Measurements from ENCODE around the gene CDS1. TPM values are rescaled to one million over a fixed set of nuclear protein-coding genes. Genes with fewer than 3 reads are reported as not detected.
A peak's percentile ranks its signal among the peaks of the same experiment; 100 is the strongest.
"Not testable (repeated sequence)": the region's sequence is repeated elsewhere in the genome, so short reads cannot be mapped to it uniquely, and the experiment has no call there.

Gene CDS1
- 0.65 TPM for total RNA-seq

DNA sequence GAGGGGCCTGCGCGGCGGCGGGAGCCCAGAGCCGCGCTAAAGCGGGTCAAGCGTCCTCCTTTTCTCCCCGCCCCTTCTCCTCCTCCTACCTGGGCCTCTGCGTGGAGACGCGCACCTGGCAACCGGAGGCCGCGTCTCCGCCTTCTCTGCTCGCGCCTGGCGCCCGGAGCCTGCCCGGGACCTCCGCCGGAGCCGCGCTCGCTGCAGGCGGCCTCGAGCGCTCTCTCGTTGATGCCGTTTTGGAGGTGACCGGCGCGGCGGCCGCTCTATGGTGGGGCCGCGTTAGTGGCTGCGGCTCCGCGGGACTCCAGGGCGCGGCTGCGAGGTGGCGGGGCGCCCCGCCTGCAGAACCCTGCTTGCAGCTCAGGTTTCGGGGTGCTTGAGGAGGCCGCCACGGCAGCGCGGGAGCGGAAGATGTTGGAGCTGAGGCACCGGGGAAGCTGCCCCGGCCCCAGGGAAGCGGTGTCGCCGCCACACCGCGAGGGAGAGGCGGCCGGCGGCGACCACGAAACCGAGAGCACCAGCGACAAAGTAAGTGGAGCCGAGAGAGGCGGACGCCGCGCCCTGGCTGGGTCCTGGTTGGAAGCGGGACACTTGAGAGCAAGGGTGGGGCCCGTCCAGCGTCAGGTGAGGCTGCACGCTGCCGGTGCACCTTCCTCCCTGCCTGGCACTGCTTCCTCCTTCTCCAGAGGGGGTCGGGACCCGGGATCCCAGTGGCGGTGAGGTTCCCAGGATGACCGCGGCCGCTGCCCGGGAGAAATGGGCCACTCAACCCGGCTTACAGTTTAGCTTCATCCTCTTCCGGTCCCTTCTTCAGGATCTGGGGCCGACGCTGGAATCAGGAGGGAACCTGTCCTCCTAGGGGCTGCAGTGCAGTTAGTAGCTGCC, at the start of gene CDS1:
TSS of gene CDS1 (plus strand) at position 140 of the 888 bp plus-strand sequence. CDS start at position 415, 275 bp downstream.
- DNase-seq (ENCODE audit: low spot score) = peak; percentile 45
- ATAC-seq = peak; percentile 79

DNA sequence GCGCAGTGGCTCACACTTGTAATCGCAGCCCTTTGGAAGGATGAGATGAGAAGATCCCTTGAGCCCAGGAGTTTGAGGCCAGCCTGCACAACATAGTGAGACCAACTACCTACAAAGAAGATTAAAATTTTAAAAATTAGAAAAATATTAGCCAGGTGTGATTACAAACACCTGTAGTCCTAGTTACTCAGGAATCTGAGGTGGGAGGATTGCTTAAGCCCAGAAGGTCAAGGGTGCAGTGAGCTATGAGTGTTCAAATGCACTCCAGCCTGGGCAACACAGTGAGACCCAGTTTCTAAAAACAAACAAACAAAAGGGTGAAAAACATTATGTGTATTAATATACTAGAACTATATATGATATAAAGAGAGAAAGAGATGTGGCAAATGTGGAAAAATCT, 47.0 kb upstream of the CDS1 start:
- ATAC-seq (no peak), DNase-seq (ENCODE audit: low spot score) (no peak)

DNA sequence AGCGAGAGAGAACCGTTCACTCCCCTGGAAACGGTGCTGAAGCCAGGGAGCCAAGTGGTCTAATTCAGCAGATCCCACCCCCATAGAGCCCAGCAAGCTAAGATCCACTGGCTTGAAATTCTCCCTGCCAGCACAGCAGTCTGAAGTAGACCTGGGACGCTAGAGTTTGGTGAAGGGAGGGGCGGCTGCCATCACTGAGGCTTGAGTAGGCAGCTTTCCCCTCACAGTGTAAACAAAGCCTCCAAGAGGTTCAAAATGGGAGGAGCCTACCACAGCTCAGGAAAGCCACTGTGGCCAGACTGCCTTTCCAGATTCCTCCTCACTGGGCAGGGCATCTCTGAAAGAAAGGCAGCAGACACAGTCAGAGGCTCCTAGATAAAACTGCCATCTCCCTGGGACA, 37.8 kb upstream of the CDS1 start:
- DNase-seq (ENCODE audit: low spot score) (no peak), ATAC-seq (no peak)

DNA sequence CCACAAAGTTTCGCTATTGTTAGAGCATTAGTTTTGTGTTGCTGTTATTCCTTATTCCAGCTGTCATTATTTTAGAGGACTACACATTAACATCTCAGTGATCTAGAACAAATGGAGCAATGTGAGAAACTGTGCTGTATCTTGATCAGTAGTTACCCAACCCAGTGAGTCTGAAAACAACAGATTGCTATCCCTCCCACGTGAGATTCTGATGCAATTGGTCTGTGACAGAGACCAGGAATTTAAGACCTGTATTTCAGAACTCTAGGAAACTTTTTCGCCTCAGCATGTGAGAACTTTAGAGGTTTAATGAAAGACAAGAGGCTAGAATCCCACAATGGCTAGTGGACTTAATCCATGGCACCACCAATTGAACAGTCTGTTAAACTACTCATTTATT, 35.7 kb upstream of the CDS1 start:
- ATAC-seq = no peak
- DNase-seq (ENCODE audit: low spot score) = no peak

DNA sequence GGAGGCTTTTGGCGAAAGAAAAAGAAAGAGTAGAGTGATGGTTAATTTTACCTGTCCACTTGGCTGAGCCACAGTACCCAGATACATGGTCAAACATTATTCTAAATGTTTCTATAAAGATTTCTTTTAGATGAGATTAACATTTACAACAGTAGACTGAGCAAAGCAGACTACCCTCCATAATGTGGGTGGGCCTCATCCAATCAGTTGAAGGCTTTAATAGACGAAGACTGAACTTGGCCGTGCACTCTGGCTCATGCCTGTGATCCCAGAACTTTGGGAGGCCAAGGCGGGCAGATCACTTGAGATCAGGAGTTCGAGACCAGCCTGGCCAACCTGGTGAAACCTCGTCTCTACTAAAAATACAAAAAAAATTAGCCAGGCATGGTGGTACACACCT, 33.7 kb upstream of the CDS1 start:
- not testable (repeated sequence) for ATAC-seq

DNA sequence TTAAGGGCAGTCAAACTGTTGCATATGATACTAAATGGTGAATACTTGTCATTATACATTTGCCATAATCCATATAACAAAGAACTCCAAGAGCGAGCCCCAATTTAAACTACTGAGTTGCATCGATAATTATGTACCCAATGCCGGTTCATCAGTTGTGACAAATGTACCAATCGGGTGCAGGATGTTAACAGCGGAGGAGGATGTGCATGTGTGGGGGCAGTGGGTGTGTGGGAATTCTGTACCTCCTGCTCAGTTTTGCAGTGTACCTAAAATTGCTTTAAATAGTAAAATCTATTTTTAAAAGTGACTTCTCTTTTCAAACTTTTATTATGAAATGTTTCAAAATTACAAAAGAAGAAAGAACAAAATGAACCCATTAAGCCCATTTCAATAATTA, 20.8 kb upstream of the CDS1 start:
- no peak for DNase-seq (ENCODE audit: low spot score)
- no peak for ATAC-seq

More for the DNA sequence above, 33.7 kb upstream of the CDS1 start:
- DNase-seq (ENCODE audit: low spot score) = not testable (repeated sequence)

DNA sequence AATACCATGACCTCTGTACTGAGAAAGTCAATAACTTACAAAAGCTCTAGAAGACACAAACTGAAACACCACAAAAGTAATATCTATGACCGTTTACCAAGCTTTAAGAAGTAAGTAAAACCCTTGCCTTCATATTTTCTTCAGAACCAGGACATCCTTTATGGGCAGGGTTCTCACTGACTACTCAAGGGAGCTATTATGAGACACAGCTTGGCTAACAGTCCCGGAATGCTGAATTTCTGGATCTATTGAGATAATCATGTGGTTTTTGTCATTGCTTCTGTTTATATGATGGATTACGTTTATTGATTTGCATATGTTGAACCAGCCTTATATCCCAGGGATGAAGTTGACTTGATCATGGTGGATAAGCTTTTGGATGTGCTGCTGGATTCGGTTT, 19.9 kb upstream of the CDS1 start:
- ATAC-seq (no peak), DNase-seq (ENCODE audit: low spot score) (no peak)

DNA sequence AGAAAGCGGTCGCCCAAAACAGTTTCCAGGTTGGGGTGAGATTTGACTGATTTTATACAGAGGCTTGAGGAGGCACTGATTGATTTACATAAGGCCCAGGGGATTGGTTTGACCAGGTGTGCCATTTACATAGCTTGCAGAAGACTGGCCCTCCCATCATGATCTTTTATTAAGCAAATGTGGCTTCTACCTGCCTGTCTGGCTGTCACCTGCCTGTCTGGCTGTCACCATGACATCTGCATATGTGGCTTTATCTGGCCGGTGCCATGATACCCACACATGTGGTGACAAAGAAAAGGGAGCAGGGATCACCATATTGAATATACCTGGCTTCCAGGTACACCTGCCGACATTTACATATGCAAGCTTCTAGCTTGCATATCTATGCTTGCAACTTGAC, 17.0 kb upstream of the CDS1 start:
- DNase-seq (ENCODE audit: low spot score) (no peak), ATAC-seq (no peak)

DNA sequence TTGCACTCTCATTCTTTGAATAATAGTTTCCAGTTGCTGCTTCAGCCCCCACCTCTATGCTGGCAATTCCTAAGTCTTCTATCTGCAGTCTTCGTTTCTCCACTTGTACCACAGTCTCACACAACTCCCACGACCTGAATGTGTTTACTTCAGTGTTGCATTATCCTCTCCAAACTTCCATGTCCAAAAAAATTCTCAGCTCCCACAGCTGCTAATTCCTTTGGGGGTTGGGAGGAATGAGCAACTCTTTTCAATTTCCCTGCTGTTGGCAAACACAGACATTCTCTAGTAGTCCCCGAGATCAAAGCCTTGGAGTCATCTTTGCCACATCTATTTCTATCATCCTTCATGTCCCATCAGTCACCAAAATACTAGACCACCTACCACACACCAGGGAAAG, 14.4 kb upstream of the CDS1 start:
- DNase-seq (ENCODE audit: low spot score) (no peak), ATAC-seq (no peak)

DNA sequence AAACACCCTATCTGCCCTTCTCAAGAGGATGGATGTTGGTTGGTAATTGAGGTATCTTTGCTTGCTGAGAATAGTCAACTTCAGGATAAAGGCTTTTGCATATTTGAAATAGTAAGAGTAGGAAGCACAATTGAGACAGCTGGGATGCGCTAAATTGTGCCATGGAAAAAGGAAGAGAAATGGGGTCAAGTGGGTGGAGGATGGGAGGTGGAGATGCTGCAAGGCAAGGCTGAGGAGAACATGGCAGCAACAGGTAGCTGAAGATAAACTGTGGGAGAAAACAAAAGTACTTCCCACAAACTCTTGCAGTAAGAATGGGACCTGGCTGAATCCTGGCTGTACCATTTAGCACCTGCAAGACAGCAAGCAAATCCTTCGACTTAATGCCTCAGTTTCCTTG, 13.9 kb upstream of the CDS1 start:
- ATAC-seq = no peak
- DNase-seq (ENCODE audit: low spot score) = no peak

DNA sequence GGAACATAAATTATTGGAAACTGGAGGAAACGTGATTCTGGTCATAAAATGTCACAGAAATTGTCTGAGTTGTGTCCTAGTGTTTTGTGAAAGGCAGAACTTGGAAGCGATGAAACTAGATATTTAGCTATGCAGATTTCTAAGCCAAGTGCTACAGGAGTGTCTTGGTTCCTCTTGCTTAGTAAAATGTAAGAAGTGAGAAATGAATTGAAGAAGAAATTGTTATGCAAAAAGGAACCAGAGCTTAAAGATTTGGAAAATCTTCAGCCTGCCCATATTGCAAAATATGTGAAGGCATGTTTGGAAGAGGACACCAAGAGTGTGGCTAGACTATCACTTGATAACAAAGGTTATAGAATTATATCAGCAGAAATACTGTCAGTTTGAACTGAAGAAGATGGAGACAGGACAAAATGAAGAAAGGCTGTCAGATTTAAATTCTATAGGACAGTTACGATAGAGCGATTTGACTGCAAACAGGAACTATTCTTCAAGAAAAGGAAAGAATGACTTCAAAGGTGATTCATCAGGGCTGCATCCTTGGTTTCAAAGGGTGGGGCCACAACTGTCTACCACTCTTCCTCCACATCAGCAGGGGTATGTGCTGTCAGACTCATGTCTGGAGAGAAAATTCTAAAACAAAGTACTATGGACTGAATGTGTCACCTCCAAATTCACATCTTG, 9.4 kb upstream of the CDS1 start:
- DNase-seq (ENCODE audit: low spot score) = no peak

DNA sequence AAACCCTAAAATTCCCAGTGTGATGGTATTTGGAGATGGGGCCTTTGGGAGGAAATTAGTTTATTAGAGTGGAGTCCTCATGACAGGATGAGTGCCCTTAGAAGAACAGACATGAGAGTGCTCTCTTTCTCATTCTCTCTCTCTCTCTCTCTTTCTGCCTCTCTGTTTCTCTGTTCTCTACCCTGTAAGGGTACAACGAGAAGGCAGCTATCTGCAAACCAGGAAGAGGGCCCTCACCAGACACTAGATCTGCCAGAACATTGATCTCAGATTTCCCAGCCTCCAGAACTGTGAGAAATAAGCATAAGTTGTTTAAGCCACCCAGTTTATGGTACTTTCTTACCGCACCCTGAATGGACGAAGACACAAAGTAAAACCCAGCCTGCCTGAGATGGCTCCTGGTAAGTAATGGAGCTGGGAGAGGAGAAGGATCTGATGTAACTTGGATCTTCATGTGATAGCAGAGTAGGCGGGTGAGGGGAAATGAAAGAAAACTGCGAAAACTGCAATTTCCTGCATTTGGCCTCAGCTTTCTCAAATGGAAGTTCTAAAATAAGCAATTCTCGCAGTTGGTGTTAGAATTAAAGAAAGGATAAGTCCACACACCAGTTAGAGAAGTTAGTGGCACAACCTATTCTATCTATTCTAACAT, 8.7 kb upstream of the CDS1 start:
- ATAC-seq (no peak), DNase-seq (ENCODE audit: low spot score) (no peak)

More for the DNA sequence above, 9.4 kb upstream of the CDS1 start:
- no peak for ATAC-seq

DNA sequence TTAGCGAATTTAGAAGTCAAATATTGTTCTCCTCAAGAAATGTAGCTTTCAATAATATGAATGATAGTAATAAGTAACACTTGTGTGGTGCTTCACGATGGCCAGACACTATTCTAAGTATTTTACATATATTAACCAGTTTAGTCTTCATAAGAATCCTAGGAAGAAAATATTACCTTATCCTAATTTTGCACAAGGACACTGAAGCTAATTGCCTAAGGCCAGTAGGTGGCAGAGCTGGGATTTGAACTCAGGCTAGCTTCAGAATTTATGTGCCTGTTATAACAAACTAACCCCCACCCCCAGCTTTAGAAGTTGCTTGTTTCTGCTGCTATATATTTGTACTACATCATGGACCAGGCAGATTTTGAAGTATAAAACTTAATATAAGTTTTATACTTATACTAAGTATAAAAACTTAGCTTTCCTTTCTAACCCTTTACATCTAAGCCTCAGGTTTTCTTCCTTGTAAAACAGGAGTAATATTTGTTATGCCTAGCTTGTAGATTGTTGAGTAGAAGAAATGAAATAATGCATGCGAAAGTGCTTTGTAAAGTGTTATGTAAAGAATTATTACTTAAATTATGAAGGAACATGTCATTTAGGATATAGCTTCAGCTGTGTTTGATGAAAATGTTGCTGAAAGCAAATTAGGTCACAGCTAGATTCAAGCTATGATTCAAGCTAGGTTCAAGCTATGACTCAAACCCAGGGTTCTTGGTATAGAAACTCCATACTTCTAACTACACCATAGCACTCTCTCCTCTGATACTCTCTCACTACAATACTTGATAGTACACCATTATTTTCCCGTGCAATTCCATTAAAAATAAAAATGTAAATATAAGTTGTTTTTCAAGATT, 4.2 kb upstream of the CDS1 start:
- peak; percentile 18 for ATAC-seq
- DNase-seq (ENCODE audit: low spot score) = no peak

DNA sequence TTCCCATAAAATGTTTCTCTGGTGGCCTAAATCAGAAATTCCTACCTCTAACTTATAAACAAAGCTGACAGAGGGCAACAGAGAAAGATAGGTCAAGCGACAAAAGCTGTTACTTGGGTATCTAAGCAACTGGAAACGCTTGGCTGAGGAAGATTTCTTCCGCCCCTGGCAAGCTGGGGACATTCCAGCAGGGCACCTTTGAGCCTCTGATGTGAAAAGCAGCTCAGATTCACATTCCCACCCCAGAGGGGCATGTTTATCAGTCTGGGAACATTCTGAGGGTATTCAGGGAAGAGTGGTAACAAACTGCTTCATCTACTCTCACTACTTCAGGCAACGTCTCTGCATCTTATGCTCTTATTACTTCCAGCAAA, 3.5 kb upstream of the CDS1 start:
- DNase-seq (ENCODE audit: low spot score) (no peak), ATAC-seq (no peak)

DNA sequence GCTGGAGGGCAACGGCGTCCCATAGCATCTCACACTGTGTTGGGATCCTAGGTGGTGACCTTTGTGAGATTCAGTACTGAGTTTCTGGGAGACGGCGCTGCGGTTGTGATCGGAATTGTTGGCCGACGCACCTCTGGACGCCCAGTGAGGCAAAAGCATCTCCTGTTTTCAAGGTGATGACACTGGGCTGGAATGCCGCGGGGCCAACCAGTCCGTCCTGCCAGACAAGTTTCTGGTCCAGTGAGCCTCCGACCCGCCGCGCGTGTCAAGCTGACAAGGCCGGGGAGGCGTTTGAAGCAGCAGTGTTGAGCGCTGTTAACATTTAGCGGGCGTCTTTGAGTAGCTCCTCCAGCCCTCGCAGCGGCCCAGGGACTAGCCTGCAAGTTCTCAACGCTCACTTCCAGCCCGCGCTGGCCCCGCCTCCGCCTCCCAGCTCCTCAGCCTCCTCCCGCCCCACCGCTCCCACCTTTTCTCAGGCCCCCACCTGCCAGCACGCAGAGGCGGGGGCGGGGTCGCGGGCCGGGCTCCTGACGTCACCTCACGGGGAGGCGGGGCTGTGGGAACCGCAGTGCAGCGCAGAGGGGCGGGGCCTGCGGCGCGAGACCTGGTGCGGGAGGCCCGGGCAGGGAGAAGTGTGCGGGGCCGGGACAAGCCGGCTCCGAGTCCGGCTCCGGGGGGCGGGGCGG, 482 bp upstream of the CDS1 start:
- ATAC-seq (peak; percentile 93), DNase-seq (ENCODE audit: low spot score) (peak; percentile 86)

DNA sequence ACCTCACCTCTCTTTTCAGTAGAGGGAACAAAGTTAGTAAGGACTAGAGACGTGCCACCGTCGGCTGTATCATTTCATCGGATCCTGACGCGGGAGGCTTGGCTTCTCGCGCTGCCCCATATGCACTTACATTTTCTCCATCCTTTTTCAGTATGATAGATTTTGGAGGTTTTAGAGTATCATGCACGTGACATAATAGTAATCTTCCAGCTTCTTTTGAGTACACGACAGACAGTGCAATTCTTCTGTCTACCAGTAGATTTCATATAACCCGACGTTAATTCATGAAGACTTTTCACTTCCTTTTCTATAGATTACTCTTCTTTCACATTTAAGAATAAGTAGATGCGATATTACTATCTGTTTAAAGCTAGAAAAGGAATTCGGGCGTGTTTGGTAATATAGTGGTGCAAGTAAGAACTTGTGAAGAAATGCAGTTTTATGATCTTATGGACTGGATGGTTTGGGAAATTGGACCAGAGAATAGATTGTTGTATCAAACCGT, 1.0 kb downstream of the CDS1 start:
- ATAC-seq = no peak

DNA sequence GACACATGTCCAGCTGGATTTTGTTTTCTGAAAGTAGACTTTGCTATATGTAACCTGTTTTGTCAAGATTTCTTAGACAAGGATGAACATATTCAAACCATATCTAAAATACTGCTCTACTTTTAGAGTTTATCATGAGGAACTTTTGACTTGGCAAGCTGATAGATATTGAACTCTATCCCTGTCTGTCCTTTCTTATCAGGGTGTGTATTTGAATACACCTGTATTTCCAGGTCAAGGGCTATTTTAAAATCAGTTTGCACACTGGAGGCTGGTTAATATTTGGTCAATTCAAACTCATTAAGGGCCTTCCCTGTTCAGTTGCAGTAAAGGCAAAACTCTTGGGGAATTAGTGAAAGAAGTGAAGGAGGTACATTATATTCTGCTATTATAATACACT, 2.3 kb downstream of the CDS1 start:
- no peak for DNase-seq (ENCODE audit: low spot score)
- peak; percentile 50 for ATAC-seq

More for the DNA sequence above, 1.0 kb downstream of the CDS1 start:
- DNase-seq (ENCODE audit: low spot score) = no peak

DNA sequence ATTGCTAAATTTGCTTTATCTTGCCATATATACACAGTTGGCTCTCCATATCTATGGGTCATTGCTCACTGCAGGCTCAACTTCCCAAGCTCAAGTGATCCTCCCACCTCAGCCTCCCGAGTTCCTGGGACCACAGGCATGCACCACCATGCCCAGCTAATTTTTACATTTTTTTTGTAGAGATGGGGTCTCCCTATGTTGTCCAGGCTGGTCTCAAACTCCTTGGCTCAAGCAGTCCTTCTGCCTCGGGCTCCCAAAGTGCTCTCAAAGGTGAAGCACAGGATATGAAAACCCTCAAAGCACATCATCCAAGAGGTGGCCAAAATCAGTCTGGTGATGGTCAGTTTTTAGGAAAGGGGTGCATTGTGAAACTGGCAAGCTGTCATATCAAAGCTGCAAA, 11.8 kb downstream of the CDS1 start:
- DNase-seq (ENCODE audit: low spot score) (no peak), ATAC-seq (no peak)

DNA sequence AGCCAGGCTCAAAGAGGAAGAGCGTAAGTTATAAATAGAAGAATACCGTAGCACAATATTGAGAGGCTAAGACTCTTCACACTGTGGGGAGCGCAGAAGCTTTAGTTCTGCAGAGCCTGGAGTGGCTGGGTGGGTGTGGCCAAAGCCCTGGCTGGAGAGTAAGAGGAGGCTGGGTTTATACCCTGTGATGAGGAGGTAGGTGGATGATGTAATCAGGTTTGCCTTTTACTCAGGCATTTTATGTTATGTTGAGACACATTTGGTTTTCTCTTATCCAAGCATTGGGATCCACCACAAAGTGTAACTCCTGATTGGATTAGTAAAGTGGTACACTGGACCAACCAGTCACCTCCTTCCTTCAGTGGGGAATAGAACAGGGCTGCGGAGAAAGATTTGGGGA, 13.9 kb downstream of the CDS1 start:
- ATAC-seq (no peak), DNase-seq (ENCODE audit: low spot score) (no peak)

DNA sequence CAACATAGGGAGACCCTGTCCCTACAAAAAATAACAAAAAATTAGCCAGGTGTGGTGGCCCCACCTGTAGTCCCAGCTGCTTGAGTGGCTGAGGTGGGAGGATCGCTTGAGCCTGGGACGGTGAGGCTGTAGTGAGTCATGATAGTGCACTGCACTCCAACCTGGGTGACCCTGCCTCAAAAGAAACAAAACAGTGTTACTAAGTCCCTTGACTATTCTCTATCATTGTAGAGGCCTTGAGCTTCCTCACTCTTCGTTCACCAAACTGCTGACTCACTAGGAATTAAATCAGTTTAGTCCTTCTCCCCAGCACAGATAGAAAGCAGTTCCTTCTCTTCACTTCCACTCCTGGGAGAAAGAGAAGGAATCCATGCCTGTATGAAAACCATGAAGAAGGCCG, 14.5 kb downstream of the CDS1 start:
- ATAC-seq (peak; percentile 23), DNase-seq (ENCODE audit: low spot score) (no peak)
